HAP-1 (cell line): Measurements from ENCODE around the gene SEMA3A.

Experiments
- DNase-seq, 2 experiments: peaks; one replicate each; pipeline ENCODE4 v3.0.0-alpha.2; 2016 to 2020; ENCODE audit warnings: low spot score in 2 of 2
- H3K27me3 ChIP-seq: fragments of 250-450 bp; sonication (Bioruptor Pico); 2 replicates; pipeline ENCODE4 v1.5.1; 2020; ENCODE audit warnings: low read depth, mild to moderate bottlenecking, moderate library complexity
- H3K36me3 ChIP-seq: fragments of 250-450 bp; sonication (Bioruptor Pico); replicated peaks from 2 replicates; pipeline ENCODE4 v1.5.1; 2020; ENCODE audit warnings: mild to moderate bottlenecking
- H3K4me1 ChIP-seq: fragments of 250-450 bp; sonication (Bioruptor Pico); 2 replicates; pipeline ENCODE4 v1.5.1; 2020; ENCODE audit warnings: mild to moderate bottlenecking
- H3K4me3 ChIP-seq: fragments of 250-450 bp; sonication (Bioruptor Pico); 2 replicates; pipeline ENCODE4 v1.5.1; 2020; ENCODE audit warnings: mild to moderate bottlenecking, moderate library complexity
- H3K9me3 ChIP-seq: fragments of 250-450 bp; sonication (Bioruptor Pico); 2 replicates; pipeline ENCODE4 v1.5.1; 2020; ENCODE audit warnings: mild to moderate bottlenecking, moderate library complexity
- in situ Hi-C: fragments of 300-500 bp; cut with MboI; formaldehyde crosslinking; loops from 3 replicates; pipeline ENCODE4 v1.14.3; 2020; ENCODE audit warnings: low sequenced_read_pairs, inconsistent platforms, mixed read lengths

SEMA3A gene

DNA sequence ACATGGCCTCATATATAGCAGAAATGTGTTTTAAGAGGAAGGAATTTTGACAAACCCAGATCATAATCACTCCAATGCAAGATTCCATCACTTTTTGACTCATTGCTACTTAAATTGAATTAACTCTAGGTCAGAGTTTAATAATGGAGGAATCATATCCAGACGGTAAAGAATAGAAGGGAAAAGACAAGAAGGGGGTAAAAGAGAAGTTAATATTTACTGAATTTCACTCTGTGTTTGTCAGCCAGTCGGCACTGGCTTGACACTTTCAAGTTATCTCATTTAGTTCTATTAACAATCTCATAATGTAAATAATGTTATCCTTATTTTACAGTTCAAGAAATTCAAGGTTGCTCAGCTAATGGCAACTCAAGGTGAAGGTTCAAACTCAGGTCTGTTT is 147.5 kb downstream of the SEMA3A start:
- no peak overlapping the region for H3K4me3 ChIP-seq
- no peaks in the 10 kb centered on the region for H3K36me3 ChIP-seq
- H3K27me3 ChIP-seq = no peaks in the 10 kb centered on the region
- no peak for DNase-seq
- H3K4me1 ChIP-seq = no peaks in the 10 kb centered on the region
- in situ Hi-C loops = no loop called here
- no peaks in the 10 kb centered on the region for H3K9me3 ChIP-seq

DNA sequence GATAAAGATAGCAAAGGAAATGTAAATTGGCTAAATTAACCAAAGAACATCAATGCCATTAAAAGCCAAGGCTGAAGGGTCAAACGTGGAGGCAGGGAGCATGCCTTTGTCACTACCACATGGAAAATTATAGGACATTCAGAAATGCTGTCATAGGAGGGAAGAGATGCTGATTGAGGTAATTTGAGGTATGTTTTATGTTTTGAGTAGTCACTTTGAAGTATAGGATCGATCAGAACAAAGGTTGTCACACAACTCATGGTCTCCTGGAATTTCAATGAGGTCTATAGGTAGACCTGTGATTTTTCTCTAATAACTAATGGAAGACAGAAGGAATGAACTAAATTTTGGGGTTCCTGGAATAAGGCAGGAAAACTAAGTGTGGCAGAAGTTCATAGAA is 149.8 kb downstream of the SEMA3A start:
- H3K4me1 ChIP-seq = no peaks in the 10 kb centered on the region
- H3K9me3 ChIP-seq = no peaks in the 10 kb centered on the region
- no peaks in the 10 kb centered on the region for H3K36me3 ChIP-seq
- H3K27me3 ChIP-seq = no peaks in the 10 kb centered on the region
- H3K4me3 ChIP-seq = no peak overlapping the region
- in situ Hi-C loops = no loop called here
- DNase-seq = no peak

DNA sequence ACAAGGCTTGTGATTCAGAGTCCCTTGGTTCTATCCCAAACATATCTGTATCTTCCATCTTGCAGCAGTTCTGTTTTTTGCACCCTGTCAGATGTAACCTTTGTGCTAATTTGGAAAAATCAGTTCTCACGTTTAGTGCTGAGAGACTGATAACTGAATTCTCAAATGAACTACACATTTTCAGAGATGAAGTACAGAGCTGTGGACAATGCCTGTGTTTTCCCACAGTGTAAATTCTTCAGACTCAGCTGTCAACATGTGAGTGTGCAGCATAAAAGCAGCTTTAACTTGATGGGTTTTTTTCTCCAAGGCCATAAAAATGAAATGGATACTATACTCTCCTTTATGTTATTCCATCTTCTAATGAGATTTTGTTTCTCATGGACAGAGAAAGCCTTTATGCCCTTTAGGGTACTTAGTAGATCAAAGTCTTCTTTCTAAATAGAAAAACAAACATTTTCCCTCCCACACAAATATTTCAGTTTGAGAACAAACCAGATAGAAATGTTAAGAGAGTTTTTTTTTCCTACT is 150.9 kb downstream of the SEMA3A start:
- H3K4me1 ChIP-seq = no peaks in the 10 kb centered on the region
- no peak for DNase-seq

DNA sequence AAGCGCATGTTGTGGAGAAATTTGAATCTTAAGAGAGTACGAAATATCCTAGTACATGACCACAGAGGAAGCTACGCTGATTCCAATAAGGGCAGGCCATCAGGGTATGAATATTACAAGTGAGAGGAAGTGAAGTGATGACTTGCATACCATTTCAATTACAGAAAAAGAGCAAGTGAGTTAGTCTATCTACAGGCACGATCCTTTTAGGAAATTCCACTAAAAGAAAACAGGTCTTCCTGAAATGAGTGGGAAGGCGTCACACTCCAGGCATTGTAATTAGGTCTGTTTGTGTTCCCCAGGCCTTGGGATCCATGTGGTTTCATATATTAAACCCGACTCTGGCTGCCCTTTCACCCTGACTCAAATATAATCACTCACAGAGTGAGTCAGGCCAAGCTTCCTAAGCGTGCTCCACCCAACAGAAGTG is 152.5 kb downstream of the SEMA3A start:
- Histone ChIP-seq H3K4me1 (no peaks in the 10 kb centered on the region), H3K4me3 (no peak overlapping the region), H3K36me3 (no peaks in the 10 kb centered on the region), H3K27me3 (no peaks in the 10 kb centered on the region), H3K9me3 (no peaks in the 10 kb centered on the region)
- in situ Hi-C loops = no loop called here
- no peak for DNase-seq

More for the DNA sequence above, 150.9 kb downstream of the SEMA3A start:
- H3K9me3 ChIP-seq = no peaks in the 10 kb centered on the region
- no peaks in the 10 kb centered on the region for H3K27me3 ChIP-seq
- in situ Hi-C loops = no loop called here
- no peaks in the 10 kb centered on the region for H3K36me3 ChIP-seq
- no peak overlapping the region for H3K4me3 ChIP-seq

DNA sequence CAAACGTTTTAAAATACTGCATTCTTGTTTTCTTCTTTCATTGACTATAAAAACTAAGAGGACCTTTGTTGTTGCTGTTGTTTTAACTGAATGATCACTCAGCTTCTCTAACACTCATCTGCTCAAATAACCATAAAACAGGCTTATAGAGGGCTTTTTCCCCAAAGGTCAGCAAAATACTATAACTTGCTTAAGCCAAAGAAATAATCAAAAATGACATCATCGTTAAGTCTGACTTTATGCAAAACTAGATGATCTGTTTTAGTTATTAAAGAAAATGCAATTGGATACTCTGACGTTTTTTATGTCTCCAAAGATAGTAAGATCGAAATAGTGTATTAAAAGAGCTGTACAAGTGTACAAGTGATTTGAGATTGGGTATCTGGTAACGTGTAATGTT is 152.9 kb downstream of the SEMA3A start:
- no peaks in the 10 kb centered on the region for H3K27me3 ChIP-seq
- no peak for DNase-seq
- H3K36me3 ChIP-seq = no peaks in the 10 kb centered on the region
- no peak overlapping the region for H3K4me3 ChIP-seq
- H3K4me1 ChIP-seq = no peaks in the 10 kb centered on the region
- in situ Hi-C loops = no loop called here
- H3K9me3 ChIP-seq = no peaks in the 10 kb centered on the region

DNA sequence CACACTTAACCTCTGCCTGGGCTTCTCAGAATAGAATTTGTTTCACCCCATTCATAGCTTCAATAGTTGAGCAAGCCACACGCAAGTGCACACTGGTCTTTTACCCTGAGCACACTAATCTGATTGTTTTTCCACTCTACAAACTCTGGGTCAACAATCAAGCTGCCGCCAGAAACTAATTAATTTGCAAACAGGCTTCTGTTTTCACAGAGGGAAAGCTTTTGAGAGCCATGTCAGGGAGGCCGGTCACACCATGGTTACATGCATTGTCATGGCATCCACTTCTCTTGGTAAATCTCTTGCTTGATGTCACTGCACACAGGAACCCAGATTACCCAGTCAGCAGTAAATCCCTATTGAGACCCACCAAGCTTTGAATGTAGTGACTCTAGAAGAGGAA is 154.2 kb downstream of the SEMA3A start:
- Histone ChIP-seq H3K27me3 (no peaks in the 10 kb centered on the region), H3K9me3 (no peaks in the 10 kb centered on the region), H3K4me1 (no peaks in the 10 kb centered on the region), H3K36me3 (no peaks in the 10 kb centered on the region), H3K4me3 (no peak overlapping the region)
- no peak for DNase-seq
- in situ Hi-C loops = no loop called here

DNA sequence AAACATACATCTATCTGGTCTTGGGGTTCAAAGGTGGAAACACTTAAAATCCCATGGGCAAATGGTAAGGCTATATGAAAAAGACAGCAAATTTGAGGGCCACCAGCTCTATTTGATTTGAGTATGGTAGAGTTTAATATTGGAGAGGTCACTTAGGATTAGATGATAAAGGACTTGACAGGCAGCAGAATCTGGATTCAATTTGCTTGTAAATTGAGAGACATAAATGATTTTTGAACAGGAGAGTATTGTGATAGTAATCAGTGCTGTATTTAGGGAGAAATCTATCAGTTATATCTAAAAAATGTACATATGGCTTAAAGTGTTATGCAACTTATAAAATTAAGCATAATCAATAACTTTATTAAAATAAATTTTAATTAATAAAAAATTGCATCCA is 155.2 kb downstream of the SEMA3A start:
- no peak for DNase-seq
- no peaks in the 10 kb centered on the region for H3K9me3 ChIP-seq
- no peaks in the 10 kb centered on the region for H3K4me1 ChIP-seq
- H3K36me3 ChIP-seq = no peaks in the 10 kb centered on the region
- no peak overlapping the region for H3K4me3 ChIP-seq
- H3K27me3 ChIP-seq = no peaks in the 10 kb centered on the region
- in situ Hi-C loops = no loop called here

DNA sequence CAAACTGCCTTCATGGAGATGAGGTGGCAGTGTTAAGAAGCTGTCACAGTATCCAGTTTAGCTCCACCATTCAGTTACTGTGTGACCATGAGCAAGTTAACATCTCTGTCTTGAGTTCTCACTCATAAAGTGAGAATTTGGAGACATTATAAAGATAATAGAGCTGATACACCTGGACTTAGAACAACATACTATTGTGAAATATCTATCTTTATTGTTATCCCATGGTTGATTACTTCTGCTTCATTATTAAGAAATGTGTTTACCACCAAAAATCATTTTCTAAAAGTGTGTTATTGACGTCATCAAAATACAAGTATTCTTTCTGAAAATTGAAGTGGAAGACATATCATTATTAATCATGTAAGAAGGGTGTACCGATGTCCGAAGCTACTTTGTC is 166.9 kb downstream of the SEMA3A start:
- DNase-seq = no peak
- no peak overlapping the region for H3K4me3 ChIP-seq
- peaks cover 14% of the 10 kb centered on the region; the same call in 1 of the 2 replicates for H3K4me1 ChIP-seq
- H3K36me3 ChIP-seq = no peaks in the 10 kb centered on the region
- no peaks in the 10 kb centered on the region for H3K9me3 ChIP-seq
- H3K27me3 ChIP-seq = no peaks in the 10 kb centered on the region
- in situ Hi-C loops = no loop called here

DNA sequence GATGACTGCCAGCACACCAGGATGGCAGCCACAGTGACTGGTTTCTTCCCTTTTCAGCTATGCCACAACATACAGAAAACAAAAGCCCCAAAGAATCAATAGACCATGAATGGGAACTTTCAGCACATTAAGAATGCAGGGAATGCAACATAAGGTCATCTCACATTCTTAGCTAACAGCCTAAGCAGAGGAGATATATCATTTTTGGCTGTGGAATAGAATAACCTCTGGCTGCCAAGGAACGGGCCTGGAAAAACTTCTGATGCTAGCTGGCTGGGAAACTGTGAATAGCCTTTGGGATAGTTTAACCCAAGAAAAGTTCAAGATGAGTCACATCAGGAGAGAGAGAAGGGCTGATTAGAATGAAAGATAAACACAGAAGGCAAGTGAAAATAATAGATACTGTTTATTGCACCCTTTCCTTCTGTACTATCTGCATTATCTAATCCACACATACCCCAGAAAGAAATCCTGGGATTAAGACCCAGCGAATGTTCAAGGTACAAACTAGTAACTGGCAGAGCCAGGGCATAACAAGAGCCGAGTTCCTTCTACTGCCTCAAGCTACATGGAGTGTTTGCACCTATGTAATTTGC is 169.2 kb downstream of the SEMA3A start:
- H3K9me3 ChIP-seq = no peaks in the 10 kb centered on the region
- no peak overlapping the region for H3K4me3 ChIP-seq
- in situ Hi-C loops = no loop called here
- peak; percentile 12 to 61 for DNase-seq
- H3K4me1 ChIP-seq = peaks cover 17% of the 10 kb centered on the region; the same call in 1 of the 2 replicates
- H3K27me3 ChIP-seq = no peaks in the 10 kb centered on the region
- no peaks in the 10 kb centered on the region for H3K36me3 ChIP-seq

DNA sequence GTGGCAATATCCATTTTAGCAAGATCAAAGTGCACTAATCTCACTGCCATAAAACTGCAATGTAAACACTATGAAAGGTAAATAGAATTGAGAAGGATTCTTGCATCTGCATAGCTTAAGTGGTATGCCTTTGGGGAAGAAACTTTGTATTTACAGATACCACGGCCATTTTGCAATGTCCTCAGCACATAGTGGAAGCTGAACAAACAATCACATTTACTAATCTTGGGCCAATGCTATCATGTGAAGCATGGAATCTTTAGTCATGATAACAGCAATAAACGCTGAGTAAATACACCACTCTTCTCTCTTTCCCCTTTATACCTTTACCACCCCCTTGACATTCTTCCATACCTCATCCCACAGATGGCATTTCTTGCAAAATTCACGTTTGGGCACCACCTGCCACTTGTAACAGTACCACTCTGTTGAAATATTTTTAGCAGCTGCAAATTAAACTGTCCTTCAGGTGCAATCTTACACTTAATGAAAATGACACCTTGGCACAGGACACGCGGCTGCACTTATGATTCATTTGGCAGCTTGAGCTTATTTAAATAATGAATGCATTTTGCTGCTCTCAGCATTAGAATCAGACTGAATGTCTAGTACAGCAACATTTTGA is 171.8 kb downstream of the SEMA3A start:
- peak in 1 of 2 experiments; percentile 61 for DNase-seq
- in situ Hi-C loops = no loop called here
- no peak overlapping the region for H3K4me3 ChIP-seq
- peaks cover 17% of the 10 kb centered on the region; the same call in 1 of the 2 replicates for H3K4me1 ChIP-seq
- H3K9me3 ChIP-seq = no peaks in the 10 kb centered on the region
- no peaks in the 10 kb centered on the region for H3K27me3 ChIP-seq
- no peaks in the 10 kb centered on the region for H3K36me3 ChIP-seq

DNA sequence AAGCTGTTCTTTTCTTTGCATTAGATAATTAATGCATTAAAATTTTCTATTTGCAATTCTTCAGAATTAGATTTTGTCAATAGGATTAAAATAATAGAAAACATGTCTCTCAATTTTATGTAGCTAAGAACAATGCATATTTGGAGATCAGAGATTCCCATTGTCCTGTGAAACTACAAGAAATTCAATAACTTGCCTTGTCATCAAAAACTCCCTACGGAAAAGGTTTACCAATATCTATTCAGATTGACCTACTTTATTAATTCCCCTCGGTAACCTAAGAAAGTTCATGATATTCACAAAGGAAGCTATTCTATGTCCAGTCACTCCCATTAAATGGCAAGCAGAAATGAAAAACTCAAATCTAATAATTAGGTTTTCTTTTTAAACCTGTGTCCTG is 172.6 kb downstream of the SEMA3A start:
- in situ Hi-C loops = no loop called here
- no peaks in the 10 kb centered on the region for H3K36me3 ChIP-seq
- H3K4me1 ChIP-seq = peaks cover 22% of the 10 kb centered on the region
- no peak overlapping the region for H3K4me3 ChIP-seq
- DNase-seq = no peak
- no peaks in the 10 kb centered on the region for H3K27me3 ChIP-seq
- no peaks in the 10 kb centered on the region for H3K9me3 ChIP-seq

DNA sequence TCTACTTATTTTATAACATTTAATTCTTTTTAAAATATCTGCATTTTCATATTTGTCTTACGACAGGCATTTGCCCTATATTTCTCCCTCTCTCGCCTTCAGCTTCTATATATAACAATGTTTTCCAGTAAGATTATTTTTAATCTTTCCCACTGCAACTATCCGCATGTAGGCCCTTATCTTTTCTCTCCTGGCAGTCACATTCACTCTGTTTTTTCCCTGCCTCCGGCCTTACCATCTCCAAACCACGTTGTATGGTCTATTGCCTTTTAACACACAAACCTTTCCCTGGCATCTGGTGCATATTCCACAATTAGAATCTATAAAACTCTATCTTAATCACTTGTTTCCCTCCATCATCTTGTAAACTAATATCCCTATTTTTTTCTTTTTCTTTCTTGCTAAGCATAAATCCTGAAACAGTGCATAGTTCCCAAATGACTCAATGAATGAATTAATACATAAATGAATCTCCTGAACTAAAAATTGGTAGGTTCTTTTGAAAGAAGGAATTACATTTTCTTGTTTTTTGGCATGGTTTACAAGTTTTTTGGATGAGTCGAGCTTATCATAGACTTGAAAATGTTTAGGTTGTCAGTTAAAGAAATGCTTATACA is 173.2 kb downstream of the SEMA3A start:
- no peaks in the 10 kb centered on the region for H3K9me3 ChIP-seq
- H3K4me1 ChIP-seq = peaks cover 22% of the 10 kb centered on the region
- no peak overlapping the region for H3K4me3 ChIP-seq
- no peak for DNase-seq
- no peaks in the 10 kb centered on the region for H3K27me3 ChIP-seq
- no peaks in the 10 kb centered on the region for H3K36me3 ChIP-seq
- in situ Hi-C loops = no loop called here

DNA sequence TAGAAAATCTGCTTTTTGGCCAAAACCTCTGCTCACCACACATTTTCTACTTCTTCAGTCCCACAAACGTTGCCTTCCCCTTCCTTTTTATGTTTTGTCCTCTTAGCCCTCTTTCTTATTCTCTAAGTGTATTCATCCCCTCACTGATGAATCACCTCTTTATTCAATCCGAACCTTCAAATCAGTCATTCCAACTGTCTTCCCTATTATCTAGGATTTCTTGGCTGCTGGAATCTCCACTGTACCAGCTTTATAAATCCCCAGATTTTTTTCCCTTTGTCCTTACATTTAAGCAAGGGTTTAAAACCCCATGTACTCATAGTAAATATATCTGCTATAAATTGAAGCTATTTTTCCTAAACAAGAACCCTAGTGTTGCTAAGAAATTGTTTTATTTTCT is 176.9 kb downstream of the SEMA3A start:
- H3K4me1 ChIP-seq = peaks cover 7% of the 10 kb centered on the region
- no peaks in the 10 kb centered on the region for H3K9me3 ChIP-seq
- DNase-seq = no peak
- in situ Hi-C loops = no loop called here
- H3K4me3 ChIP-seq = no peak overlapping the region
- H3K27me3 ChIP-seq = no peaks in the 10 kb centered on the region
- no peaks in the 10 kb centered on the region for H3K36me3 ChIP-seq

DNA sequence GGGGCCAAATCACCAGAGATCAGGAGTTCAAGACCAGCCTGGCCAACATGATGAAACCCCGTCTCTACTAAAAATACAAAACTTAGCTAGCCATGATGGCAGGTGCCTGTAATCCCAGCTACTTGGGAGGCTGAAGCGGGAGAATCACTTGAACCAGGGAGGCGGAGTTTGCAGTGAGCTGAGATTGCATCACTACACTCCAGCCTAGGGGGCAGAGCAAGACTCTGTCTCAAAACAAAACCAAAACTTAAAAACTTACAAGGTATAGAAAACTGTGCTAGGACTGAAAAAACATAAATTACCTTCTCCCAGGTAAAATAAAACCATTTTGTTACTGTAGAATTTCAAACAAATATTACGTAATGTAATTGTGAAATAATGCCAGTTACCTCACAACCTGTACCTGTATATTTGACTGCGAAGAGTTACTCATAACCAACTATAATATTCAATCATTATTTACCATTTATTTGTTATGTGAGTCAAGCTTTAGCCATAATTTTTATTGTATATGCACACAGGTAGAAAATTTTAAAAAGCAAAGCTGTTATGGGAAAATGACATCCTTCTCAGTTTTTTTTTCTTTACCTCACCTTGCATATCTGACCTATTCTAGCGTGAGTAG is 180.9 kb downstream of the SEMA3A start:
- H3K9me3 ChIP-seq = no peaks in the 10 kb centered on the region
- in situ Hi-C loops = no loop called here
- H3K27me3 ChIP-seq = no peaks in the 10 kb centered on the region
- peaks cover 5% of the 10 kb centered on the region for H3K4me1 ChIP-seq
- no peaks in the 10 kb centered on the region for H3K36me3 ChIP-seq
- DNase-seq = no peak
- no peak overlapping the region for H3K4me3 ChIP-seq
